Omental fat pad (tissue), 4 donors: ENCODE measurements around the gene ZC3H11A. TPM values are rescaled to one million over a fixed set of nuclear protein-coding genes. Genes with fewer than 3 reads are reported as not detected.

Experiments
- ATAC-seq: fragments of 150-250 bp; one replicate; pipeline ENCODE4 v1.9.1; 2016; ENCODE audit warnings: mild to moderate bottlenecking, moderate library complexity; ENCODE audit not compliant: low FRiP score
- DNase-seq: peaks from one replicate; pipeline ENCODE4 v3.0.0-alpha.2; 2019; ENCODE audit warnings: low spot score
- total RNA-seq, 4 donors: library from RNA; depleted of rRNA; stranded (reverse); fragments of >200 nt; gene quantifications; one replicate each; pipeline ENCODE4 v1.1.0, GENCODE V29; 2016
- TF ChIP-seq, protein P1 (sequence below), 3 donors: fragments of 450-650 bp; IDR thresholded peaks; one replicate each; pipeline ENCODE4 v1.5.1; 2016 to 2017; ENCODE audit warnings: antibody characterized with exemption in 3 of 3, mild to moderate bottlenecking in 3 of 3, moderate library complexity in 2 of 3

ZC3H11A gene
- total RNA-seq, 4 donors from 2014 or later, result 97.6 to 140 (median 108) TPM

DNA sequence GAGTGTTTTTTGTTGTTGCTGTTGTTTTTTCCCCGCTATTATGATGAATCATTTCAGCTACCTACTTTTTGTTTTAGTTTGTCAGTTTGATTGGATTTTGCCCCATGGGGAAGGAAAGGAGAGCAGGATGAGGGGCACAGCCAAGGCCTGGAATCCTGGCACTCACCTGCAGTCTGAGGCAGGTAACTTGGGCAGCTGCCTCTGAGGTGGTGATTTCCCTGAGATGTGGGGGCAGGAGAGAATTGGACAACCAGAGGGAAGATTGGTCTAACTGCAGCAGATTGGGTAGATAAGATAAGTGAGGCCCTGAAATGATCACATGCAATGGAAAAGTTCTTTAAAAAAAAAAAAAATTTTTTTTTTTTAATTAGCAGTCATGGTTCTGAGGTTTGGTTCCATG is 31.9 kb upstream of the ZC3H11A start:
- DNase-seq (no peak), ATAC-seq (no peak)
- TF ChIP-seq, protein P1, sequence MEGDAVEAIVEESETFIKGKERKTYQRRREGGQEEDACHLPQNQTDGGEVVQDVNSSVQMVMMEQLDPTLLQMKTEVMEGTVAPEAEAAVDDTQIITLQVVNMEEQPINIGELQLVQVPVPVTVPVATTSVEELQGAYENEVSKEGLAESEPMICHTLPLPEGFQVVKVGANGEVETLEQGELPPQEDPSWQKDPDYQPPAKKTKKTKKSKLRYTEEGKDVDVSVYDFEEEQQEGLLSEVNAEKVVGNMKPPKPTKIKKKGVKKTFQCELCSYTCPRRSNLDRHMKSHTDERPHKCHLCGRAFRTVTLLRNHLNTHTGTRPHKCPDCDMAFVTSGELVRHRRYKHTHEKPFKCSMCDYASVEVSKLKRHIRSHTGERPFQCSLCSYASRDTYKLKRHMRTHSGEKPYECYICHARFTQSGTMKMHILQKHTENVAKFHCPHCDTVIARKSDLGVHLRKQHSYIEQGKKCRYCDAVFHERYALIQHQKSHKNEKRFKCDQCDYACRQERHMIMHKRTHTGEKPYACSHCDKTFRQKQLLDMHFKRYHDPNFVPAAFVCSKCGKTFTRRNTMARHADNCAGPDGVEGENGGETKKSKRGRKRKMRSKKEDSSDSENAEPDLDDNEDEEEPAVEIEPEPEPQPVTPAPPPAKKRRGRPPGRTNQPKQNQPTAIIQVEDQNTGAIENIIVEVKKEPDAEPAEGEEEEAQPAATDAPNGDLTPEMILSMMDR (IDR thresholded peaks at IDR 0.05), result no peak

DNA sequence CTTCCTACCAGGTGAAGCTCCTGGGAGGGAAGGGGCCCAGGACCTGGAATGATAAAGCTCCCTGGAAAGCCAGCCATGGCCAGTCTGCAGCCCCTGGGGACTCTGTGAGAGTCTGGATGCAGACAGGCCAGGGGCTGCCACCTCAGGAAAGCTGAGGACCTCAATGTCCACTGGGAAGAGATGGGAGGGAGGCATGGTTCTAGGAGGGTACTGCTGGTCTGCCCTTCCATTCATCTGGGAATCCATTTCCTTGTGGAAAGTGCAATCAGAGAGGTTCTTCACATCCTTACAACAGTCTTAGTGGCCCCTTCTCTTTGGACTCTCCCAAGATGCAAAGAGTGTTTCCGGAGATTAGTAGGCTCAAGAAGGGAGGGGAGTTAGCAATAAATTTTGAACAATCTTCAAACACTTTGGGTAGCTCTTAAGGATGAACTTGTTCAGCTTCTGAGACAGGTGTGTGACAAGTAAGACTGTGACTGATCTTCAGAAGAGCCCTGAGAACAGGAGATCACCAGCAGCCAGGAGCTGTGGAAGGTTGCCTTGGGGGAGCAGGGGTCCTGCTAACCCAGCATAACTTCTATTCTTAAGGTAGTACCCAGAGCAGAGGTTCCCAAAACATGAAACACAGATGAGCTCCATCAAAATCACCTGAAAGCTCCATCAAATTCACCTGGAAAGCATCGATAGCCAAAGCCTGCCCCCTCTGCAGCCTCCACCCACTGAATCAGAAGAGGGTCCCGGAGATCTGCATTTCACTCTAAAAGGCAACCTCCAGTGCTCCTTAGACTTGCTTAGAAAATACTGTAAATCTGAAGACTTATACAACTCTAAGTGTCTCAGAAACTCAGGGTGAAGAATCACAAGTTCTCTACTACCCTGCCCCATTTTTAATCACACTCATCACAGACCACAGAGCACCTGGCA is 31.1 kb upstream of the ZC3H11A start:
- TF ChIP-seq, protein P1 (IDR thresholded peaks at IDR 0.05), result no peak
- DNase-seq, result no peak
- no peak for ATAC-seq

DNA sequence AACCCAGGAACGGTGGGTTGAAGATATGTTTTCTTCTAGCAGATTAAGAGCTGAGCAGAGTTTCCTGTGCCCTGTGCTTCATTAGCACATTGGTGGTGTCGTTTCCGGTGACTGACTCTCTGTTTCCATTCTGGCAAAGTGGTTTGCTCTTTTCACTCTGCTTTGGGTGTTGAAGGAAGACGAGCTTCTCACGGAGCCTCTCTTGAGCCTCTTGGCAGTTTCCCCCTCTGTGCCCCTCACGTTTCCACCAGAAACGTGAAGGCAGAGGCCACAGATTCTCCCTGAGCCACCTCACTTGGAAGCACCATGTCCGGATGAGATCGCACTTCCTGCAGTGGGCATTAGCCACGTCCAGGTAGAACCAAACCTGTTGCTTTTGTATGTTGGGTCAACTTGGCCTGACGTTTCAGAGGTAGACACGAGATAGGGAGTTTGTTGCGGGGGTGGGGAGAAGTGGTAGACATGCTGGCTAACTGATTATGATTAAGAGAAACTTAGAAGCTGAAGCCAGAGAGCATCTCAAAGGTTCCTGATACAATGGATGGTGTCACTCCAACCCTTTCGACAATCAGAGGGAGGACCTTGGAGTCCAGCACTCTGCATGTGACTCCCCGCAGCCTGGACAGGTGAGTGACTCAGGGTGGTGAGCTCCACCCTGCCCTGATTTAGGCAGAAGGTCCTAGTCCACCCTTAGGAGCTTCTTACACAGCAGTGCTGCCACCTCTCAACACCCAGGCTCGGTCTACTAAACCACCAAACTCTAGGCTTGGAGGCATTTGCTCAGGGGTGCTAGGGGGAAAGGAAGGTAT is 30.2 kb upstream of the ZC3H11A start, which contains the start of gene LAX1:
TSS of gene LAX1 (plus strand) at position 155 of the 809 bp plus-strand sequence. CDS start at position 538, 383 bp downstream.
- ATAC-seq (no peak), DNase-seq (no peak)
- TF ChIP-seq, protein P1 (IDR thresholded peaks at IDR 0.05), result no peak

DNA sequence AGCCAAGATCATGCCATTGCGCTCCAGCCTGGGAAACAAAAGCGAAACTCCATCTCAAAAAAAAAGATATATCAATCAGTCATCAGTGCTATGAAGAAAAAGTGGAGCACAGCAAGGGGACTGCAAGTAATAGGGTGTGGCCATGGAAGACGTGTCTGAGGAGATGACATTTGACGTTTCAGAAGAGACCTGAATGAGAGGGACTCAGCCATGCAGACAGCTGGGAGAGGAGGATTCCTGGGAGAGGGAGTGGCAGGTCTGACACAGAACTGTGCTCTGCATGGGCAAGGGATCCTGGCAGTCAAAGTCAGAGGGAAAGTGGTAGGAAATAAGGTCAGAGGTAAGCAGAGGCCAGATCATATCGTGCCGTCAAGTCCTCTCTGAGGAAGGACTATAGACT is 27.2 kb upstream of the ZC3H11A start:
- TF ChIP-seq, protein P1 (IDR thresholded peaks at IDR 0.05), result no peak
- DNase-seq (no peak), ATAC-seq (no peak)

DNA sequence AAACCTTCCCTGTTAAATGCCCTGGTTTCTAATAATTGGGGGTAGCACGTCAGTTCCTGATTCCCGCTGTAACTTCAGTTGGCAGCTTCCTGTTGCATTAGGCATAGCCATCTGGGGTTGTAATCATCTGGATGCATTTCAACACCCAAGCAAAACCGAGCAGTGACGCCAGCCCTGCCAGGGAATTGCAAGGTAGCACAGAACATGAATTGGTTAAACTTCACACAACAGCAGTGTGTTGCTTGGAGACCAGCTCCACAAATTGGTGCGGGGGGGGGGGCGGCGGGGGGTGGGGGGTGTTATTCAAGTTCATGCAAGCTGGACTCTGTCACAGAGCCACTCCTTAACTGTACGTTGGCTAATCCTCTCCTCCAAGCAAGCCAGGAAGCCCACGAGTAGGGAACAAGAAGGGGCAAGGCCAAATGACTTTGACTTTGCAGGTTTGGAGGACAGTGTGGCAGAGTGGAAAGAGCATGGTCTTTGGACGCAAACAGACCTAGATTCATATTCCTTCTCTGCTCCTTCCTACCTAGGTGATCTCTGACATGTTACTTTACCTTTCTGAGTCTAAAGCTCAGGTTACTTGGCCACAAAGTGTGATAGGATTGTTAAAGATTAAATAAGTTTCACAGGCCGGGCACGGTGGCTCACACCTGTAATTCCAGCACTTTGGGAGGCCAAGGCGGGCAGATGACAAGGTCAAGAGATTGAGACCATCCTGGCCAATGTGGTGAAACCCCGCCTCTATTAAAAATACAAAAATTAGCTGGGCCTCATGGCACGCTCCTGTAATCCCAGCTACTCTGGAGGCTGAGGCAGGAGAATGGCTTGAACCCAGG is 25.7 kb upstream of the ZC3H11A start:
- TF ChIP-seq, protein P1 (IDR thresholded peaks at IDR 0.05), result no peak
- ATAC-seq, result peak; percentile 78
- peak; percentile 53 for DNase-seq

DNA sequence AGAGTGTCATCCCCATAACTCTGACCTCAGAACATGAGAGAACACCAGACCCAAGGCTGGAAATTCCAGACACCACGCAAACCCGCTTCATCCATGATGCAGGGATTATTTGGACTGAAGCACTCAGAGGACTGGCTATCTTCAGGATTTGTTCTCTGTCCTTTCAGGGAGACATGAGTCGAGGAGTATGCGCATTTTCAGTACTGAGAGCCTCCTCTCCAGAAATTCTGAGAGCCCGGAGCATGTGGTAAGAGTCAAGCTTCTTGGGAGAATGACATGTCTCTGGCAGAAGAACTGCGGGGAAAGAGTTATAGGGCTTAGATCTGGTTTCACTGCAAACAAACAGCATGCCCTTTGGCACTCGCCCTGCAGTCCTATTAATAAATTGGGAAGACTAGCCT is 23.5 kb upstream of the ZC3H11A start:
- DNase-seq (no peak), ATAC-seq (no peak)
- TF ChIP-seq, protein P1 (IDR thresholded peaks at IDR 0.05), result no peak
